HS-27A (cell line): ENCODE measurements around the gene TRMT61A.

ENCODE experiments used
- DNase-seq: peaks from one replicate; pipeline ENCODE4 v3.0.0-alpha.2; 2012; ENCODE audit warnings: low read depth, missing footprints

The TRMT61A gene

GRCh38 chr14:103535081-103535890 lies 6.3 kb downstream of the TRMT61A start:
- no peak for DNase-seq

GRCh38 chr14:103535891-103536565 lies 7.0 kb downstream of the TRMT61A start:
- DNase-seq = no peak

DNA sequence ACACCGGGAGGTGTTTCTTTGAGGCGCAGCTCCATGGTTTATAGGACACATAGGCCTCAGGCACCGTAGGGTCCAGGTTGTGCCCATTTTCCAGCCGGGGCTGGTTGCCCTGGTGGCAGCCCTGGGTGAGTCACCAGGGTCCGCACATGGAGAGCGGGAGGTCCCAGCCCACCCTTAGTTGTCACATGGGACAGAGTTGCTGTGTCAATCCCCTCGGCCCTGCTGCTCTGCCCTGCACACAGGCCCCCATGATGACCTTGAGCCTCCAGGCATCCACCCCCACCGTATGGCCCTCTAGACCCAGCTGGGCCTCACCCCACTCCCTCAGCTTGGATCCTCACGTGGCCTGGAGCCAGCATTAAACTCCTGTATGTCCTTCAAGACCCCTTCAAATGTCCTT lies 7.7 kb downstream of the TRMT61A start:
- no peak for DNase-seq

- DNase-seq = no peak
These were observed 8.4 kb downstream of the TRMT61A start for GRCh38 chr14:103537175-103537990.

- DNase-seq = no peak
These were observed 9.5 kb downstream of the TRMT61A start for GRCh38 chr14:103538291-103539055.

DNA sequence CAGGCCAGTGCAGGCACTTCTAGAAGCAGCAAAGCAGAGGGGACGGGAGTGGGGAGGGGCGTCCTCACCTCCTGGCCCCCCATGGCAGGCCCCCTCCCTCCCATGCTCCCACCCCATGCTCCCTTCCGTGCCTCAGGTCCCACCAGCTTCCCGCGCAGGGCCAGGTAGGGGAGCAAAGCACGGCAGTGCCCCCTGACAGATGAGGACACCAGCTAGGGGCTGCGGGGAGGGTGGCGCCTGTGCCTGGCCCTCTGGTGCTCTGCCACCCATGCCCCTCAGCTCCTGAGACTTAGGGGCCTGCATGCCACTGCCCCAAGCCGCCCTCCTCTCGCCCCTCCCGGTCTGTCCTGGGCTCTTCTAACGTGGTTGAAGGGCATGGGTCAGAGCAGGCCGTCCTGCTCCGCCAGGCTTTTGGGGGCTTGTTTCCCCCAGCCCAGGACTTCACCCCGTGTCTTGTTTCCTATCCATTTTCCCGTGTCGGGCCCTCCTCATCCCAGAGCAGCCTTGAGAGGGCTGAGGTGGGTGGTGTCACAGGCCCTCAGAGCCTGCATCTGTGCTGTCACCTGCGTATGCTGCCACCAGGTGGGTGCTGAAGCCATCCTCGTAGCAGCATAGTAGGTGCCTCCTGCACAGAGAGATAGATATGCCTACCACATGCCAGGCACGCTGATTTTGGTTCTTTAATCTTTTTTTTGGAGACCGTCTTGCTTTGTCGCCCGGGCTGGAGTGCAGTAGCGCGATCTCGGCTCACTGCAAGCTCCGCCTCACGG lies 10.2 kb downstream of the TRMT61A start:
- no peak for DNase-seq

GRCh38 chr14:103540821-103541708 lies 12.1 kb downstream of the TRMT61A start:
- DNase-seq = no peak

DNA sequence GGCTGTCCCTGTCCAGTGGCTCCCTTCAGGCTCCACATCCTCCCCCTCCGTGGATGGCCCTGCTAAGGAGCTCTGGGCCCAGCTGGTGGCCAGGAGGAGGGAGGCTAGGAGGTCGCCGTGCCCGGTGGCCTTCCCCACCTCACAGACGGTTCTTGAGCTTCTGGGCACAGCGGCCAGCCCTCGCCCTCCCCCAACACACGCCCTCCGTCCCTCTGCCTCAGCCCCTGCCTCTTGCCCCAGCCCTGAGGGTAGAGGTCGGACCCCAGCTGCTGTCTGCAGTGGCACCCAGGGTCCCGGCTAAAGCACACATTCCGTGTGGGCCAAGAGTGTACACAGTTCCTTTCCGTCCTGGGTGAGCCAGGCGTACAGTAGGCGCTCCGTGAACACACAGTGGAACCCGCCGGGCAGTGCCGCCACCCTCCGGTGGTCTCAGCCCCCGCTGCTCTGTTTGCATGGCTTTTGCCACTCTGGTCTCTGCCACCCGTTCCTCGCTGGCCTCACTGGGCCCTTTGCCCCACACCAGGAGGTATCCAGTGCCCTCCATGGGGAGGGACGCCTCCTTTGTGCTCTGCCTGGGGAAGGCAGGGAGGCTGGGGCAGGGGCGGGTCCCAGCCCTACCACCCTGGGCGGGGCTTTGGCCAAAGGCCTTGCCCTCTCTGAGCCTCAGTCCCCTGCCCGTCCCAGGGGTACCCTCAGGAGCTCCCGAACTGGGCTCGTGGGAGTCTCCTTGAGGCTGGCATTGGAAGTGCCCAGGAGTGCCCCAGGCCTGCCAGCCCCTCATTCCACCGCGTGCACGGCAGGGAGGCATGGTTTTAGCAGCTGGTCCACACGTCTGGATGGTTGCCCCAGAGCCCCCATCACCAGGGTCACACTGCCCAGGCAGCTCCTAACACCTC lies 13.0 kb downstream of the TRMT61A start:
- no peak for DNase-seq

- no peak for DNase-seq
These were observed 13.7 kb downstream of the TRMT61A start for GRCh38 chr14:103542605-103543088.

- no peak for DNase-seq
These were observed 14.1 kb downstream of the TRMT61A start for GRCh38 chr14:103543140-103543539.

DNA sequence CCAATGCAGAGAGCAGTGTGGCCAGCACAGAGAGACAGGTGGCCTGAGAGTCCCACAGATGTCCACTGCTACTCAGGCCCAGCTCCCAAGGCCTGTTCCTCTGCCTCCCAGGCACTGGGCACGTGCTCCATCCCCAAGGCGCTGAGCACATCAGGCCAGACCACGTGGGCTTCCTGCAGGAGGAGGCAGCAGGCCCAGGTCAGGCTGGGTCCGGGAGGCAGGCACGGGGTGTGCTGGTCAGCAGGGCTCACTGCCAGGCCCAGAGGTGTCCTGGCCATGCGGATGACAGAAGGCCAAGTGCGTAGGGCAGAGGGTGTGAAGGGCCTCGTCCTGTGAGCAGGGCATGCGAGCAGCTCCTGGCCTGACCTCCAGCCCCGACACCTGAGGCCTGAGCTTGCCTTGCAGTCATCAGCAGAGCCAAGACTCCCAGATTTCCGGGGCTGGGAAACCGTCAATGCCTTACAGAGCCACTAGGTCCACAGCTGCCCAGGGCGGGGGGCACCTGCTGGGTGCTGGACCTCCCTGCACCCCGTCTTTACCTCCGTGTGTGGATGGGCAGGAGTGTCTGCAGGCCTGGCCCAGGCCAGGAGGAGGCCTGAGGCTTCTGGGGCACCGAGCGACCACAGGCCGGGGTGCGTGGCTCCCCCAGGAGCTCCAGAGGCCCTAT lies 14.9 kb downstream of the TRMT61A start:
- no peak for DNase-seq

DNA sequence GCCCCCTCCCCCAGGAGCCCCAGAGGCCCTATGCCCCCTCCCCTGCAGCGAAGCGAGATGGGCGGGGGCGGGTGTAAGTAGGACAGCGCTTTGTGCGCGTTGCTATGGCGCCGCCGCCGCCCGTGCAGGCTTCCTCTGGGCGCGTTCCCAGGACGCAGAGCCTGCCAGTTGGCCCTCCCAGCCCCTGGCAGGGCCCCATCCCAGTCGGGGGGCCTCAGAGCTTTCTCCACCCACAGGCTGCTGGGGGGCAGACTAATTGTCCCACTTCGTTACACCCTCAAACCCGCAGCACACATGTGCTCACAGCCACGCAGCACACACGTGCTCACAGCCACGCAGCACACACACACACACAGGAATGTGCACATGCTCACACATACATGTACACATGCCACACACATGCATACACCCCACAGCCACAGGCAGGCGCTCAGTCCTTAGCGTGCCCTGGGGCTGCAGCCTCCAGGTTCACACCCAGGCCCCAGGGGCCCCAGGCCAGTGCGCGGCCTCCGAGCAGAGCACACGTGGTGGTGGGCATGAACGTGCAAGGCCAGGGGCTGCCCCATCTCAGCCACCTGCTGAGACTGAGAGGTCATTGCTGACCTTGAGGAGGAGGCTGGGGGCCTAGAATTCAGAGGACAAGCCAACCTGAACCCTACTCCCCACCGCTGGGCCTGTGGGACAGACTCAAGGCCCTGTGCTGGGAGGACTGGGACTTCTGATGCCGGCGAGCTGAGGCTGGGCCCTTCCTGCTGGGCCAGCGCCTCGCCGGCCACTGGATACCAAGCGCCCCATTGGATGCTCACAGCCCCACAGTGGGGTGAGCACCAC lies 15.6 kb downstream of the TRMT61A start:
- DNase-seq = no peak

- DNase-seq = no peak
These were observed 16.4 kb downstream of the TRMT61A start for GRCh38 chr14:103545219-103545914.

DNA sequence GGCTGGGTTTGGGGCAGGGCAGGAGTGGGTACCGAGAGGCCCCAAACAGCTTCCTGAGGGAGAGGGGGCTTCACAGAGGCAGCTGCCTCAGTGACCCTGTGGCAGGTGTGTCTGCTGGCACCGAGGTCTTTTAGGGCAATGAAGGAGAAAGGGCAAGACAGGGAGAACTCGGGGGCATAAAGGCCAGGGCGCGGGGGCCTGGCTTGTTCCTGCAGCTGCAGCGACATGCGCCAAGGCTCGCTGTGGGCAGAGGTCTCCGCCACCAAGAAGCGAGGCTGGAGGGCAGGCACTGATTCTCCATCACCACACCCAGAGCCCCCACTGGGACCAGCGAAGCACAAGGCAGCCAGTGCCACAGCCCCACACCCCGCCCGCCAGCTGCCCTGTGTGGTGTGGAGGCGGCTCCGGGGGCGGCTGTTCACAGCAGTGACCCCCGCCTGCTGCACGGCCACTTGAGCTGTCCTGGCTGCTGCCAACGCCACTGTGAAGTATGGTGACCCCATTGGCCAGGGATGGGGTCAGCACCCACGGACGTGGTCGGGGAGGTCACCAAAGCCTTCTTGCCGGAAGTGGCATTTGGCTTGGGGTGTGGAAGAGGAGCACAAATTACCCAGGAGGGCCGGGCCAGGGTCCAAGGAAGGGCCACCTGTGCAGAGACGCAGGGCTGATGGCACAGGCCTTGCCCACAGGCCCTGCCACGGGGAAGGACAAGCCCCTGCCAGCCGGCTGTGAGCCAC lies 17.1 kb downstream of the TRMT61A start:
- DNase-seq = no peak

- no peak for DNase-seq
These were observed 17.9 kb downstream of the TRMT61A start for GRCh38 chr14:103546652-103547454.
